NCI-H2227 (cell line): ENCODE results near the gene CCND2.
"Not testable (repeated sequence)": the region's sequence is repeated elsewhere in the genome, so short reads cannot be mapped to it uniquely, and the experiment has no call there.

Experiments used
- DNase-seq: peaks from one replicate; lab custom pipeline; 2025; ENCODE audit not compliant: unreplicated experiment; lab: John Stamatoyannopoulos, UW

The CCND2 gene

DNA sequence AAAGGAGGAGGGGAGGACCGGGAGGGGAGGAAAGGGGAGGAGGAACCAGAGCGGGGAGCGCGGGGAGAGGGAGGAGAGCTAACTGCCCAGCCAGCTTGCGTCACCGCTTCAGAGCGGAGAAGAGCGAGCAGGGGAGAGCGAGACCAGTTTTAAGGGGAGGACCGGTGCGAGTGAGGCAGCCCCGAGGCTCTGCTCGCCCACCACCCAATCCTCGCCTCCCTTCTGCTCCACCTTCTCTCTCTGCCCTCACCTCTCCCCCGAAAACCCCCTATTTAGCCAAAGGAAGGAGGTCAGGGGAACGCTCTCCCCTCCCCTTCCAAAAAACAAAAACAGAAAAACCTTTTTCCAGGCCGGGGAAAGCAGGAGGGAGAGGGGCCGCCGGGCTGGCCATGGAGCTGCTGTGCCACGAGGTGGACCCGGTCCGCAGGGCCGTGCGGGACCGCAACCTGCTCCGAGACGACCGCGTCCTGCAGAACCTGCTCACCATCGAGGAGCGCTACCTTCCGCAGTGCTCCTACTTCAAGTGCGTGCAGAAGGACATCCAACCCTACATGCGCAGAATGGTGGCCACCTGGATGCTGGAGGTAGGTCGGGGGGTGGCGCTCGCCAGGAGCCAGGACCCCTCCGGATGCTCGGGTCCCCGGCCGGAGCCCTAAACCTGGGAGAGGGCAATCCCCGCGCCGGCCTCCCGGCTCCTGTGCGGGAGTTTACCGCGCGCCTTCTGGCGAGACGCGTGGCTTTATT is at the start of gene CCND2:
Gene CCND2, plus strand, starts transcription at position 111 of the 744 bp plus-strand sequence. Its CDS starts 279 bp downstream, at position 390.
- DNase-seq = peak; percentile 17

DNA sequence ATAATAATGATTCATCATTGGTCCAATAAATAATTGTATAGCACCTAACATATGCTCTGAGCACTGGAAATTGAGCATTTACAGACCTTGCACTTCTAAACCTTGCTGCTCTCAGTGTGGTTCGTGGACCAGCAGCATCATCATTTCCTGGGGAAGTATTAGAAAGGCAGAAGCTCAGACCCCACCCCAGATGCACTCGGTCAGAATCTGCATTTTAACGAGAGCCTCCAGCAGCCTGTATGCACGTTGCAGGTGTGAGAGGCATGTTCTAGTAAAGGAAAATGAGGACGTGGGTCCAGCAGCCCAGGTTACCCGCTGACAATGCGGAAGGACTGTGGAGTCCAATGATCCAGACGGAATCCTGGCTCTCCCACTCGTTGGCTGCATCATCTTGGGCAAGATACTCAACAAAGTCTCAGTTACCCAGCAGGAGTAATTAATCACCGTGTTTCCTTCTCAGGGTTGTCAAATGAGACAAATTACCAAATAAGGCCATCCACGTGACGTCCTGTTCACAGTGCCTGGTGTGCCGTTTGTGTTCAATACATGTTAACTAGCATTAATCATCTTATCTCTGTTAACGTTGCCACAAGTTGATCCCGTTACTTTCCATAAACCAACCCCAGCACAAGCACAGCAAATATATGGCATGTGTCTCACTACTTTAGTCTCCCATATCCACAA is 49.2 kb upstream of the CCND2 start:
- DNase-seq = no peak

DNA sequence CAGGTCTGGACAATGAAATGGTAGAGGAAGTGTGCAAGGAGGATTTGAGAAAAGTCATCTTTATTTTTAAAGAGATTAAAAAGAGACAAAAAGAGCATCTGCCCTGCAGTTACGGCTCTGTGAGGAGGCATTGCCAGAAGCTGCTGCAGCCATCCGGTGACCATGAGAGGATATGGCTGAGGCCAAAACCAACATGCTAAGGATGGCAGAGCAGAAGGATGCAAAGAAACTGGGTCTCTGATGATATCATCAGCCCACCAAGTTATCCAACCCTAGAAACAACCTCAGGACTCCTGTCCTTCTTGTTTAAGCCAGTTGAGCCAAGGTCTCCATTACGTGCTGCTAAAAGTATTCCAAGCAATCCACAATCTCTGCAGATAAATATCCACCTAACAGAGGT is 48.0 kb upstream of the CCND2 start:
- DNase-seq = no peak

DNA sequence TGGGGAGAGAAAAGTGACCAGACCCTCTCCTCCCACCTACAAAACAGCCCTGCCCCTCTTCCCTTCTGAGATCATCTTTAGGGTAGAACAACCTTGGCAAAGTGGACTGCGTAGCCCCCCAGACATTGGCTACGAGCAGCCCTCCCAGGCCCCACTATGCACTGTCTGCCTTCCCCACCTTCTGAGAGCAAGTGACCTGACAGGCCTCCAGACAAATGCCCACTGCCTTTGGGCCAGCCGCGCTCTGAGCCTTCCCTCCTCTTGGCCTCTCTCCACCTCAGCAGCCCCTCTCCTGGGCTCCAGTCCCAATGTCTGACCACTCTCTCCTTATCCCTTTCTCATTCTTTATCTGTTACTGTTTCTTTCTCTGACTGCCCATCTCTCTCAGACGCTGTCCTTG is 46.5 kb upstream of the CCND2 start:
- DNase-seq = no peak

- DNase-seq = no peak
Measured at GRCh38 chr12:4228122-4228580, 45.4 kb upstream of the CCND2 start.

DNA sequence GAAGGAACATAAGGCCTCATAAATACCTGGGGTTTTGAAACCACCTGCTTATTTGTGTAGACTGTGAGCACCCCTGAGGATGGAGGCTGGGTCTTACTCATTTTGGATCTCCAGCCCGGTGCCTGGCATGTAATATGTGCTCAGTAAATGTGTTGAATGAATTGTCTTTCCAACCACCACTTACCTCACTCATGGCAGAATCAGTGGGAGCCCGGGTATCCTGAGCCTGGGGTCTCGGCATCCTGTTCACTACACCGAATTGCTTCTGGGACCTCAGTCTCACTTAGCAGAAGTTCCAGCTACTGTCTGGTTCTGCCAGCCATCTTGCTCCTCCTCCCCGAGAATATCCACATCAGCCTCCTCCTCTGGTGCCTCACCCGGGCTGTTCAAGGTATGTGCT is 43.0 kb upstream of the CCND2 start:
- no peak for DNase-seq

DNA sequence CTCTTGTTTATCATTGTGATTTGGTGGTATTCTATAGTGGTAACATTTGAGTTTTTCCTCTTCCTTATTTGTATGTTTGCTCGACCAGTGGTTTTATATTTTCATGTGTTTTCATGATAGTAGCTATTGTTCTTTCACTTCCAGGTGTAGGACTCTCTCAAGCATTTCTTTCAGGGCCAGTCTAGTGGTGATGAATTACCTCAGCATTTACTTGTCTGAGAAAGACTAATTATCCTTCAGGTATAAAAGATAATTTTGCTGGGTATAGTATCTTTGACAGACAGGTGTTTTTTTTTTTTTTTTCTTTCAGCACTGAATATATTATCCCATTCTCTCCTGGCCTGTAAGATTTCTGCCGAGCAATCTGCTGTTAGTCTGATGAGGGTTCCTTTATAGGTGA is 35.0 kb upstream of the CCND2 start:
- no peak for DNase-seq

DNA sequence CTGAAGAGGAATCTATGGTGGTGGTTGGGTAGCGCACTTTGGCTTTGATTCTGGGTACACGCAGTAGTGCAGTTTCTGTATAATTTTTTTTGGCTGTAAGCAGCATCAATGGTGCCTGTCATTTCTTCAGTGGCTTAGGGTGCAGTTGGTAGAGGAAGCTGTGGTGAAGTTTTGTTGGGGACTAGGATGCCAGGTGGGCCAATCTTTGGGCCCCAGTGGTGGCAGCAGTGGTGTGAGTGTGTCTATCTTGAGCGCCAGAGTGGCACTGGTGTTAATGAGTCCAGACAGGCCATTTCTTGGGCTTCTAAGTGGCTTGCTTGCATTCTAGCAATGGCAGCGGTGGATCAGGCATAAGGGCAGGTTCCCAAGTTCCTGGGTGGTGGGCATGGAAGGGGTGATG is 33.8 kb upstream of the CCND2 start:
- DNase-seq = no peak

DNA sequence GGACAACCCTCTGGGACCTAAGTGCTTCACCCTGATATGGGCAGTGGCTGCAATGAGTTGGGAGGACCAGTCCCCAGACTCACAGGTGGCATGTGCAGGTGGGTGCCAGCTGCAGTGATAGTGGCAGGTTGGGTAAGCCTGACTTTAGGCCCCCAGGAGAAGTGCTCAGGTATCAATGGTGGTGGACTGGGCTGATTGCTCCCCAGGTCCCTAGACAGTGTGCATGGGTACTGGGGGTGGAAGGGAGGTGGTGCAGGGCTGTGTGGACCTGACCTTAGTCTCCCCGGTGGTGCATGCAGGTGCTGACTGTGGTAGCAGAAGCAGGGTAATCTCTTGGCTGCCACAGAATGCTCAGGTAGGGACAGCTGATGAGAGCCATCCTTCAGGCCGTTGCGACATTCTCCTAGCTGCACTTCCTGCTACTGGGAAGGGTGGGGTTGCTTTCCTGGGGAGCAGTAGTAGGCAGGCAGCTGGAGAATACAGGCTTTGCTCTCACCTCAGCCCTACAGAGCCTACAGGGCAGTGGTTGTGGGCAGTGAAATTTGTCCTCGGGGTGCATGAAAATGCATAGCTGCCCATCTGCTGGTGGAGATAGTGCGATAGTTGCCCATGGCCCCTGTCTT is 33.3 kb upstream of the CCND2 start:
- no peak for DNase-seq

DNA sequence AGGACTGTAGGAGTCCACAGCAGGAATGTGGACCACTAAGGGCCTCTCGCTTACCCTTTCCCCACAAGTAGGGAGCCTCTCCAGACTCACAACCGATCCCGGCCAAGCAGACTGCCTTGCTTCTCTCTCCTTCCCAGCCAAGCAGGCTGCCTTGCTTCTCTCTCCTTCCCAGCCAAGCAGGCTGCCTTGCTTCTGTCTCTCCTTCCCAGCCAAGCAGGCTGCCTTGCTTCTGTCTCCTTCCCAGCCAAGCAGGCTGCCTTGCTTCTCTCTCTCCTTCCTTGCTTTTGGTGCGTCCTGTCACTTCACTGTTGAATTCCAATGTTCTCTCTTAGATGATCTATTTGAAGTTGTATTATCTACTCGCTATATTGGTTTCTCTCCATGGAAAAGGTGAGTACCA is 32.6 kb upstream of the CCND2 start:
- DNase-seq = no peak

- no peak for DNase-seq
Measured at GRCh38 chr12:4241592-4241991, 32.0 kb upstream of the CCND2 start.

DNA sequence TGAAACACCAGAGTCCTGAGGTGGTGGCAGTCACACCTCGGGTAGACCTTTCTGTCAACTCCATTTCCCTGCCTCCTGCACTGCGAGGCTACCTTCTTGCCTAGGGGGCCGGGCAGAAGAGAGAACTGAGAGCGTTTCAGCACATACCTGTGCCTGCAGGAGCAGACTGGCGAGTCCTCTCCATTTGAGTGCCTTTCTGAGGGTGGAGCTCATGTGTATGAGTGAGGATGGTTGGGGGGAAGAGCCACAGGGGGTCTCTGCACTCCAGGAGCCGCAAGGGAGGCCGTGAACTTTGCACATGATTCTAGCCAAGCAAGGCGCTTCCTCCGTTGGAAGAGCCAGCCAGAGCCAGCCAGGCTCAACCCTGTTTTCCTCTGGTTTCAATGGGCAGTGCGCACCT is 31.0 kb upstream of the CCND2 start:
- no peak for DNase-seq

DNA sequence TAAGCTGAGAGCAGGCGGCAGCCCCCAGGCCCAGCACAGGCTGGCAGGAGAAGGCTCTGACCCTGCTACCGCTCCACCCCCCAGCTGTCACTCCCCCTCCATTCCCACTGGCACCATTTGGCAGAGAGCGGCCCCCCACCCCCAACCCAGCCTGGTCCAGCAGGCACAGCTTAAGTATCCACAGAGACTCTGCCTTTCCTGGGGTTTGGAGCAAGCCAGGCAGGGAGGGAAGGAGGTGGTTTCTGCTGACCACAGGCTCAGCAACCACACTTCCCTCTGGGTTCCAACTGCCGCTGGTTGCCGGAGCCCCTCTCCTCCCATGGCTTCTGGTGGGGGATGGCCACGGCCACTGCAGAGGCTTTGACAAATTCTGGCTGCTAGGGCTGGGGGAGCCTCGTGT is 30.5 kb upstream of the CCND2 start:
- DNase-seq = no peak

DNA sequence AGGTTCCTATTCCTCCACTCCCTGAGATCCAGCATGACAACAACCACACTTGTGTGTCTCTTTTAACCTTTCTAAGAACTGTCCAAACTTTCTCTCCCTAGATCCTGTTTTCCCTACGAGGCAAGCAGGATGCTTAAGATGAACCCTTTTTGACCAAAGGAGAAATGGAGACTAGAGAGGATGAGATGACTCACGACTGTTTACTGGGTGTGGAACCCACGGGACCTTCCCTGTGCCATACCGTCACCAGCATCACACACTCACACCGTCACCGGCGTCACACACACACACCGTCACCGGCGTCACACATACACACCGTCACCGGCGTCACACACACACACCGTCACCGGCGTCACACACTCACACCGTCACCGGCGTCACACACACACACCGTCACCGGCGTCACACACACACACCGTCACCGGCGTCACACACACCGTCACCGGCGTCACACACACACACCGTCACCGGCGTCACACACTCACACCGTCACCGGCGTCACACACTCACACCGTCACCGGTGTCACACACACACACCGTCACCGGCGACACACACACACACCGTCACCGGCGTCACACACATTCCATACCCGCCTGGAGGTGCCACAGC is 30.0 kb upstream of the CCND2 start:
- DNase-seq = not testable (repeated sequence)

DNA sequence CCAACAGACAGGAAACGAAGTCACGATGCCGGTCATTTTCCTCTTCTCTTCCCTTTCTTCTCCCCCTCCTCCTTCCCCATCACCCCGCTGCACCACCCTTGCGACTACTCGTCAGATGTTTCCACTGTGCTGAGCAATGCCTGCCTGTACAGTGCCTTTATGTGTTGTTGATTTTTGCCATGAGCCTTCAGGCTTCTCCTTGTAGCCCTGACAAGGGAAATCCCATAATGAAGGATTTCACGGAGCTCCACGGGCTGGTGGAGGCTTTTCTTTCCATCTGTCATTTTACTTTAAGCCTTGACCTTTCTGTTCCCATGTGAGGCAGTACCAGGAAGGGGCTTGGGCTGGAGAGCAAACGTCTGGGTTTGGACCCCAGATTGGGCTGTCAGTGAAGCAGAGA is 28.7 kb upstream of the CCND2 start:
- no peak for DNase-seq

- no peak for DNase-seq
Measured at GRCh38 chr12:4245446-4245845, 28.1 kb upstream of the CCND2 start.

- no peak for DNase-seq
Measured at GRCh38 chr12:4246116-4246515, 27.4 kb upstream of the CCND2 start.

DNA sequence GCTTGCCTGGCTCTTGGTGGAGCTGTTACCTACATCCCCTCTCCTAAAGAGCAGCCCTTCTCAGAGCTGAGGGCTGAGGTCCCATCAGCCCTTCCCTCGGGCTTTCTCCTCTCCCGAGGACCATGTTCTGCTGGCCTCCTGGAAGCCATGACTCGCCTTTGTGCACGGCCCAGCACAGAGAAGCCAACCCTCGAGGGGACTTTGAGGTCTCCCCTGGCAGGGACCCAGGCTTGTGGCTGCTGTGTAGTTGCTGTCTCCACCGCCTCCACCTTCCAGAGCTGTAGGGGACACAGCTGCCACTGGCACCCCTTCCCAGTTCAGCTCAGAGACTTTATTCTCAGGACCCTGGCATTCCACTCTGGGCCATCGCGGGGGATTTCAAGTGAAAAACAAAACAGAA is 22.9 kb upstream of the CCND2 start:
- DNase-seq = no peak

DNA sequence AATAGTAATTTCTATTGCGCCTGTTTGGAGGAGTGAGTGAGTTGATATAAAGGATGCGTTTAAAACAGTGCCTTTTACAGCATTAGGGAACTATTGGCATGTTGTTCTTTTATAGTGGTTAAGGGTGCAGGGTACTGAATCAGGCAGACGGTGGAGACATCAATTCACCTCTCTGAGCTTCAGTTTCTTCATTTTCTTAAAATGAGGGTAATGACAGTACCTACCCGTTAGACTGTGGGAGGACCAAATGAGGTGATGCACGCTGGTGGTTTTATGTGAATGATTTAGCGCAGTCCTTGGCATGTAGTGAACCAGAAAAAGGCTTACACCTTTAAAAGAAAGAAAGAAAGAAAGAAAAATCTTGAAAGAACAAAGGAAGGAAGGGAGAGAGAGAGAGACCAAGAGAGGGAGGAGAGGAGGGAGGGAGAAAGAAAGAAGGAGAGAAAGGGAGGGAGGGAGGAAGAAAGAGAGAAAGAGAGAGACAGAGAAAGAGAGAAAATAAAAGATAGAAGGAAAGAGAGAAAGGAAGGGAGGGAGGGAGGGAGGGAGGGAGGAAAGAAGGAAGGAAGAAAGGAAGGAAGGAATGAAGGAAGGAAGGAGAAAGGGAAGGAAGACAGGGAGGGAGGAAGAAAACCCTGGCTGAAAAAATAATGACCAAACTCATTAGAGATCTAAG is 22.2 kb upstream of the CCND2 start:
- DNase-seq = no peak

DNA sequence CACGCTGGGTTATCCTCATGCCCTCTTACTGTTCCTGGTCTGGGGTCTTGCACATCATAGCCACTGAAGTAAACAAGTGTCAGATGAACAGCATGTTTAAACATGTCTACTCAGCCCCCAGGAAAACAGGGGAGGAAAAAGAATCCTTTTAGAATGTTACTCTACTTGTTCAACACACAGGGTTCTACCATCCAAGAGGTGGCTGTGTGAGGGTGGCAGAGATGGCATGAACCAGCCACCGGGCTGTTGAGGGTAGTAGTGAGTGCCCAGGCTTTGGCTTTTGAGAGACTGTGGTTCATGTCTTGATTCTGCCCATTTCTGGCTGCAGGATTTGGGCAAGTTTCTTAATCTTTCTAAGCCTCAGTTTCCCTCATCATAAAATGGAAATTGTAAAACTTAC is 21.6 kb upstream of the CCND2 start:
- no peak for DNase-seq

DNA sequence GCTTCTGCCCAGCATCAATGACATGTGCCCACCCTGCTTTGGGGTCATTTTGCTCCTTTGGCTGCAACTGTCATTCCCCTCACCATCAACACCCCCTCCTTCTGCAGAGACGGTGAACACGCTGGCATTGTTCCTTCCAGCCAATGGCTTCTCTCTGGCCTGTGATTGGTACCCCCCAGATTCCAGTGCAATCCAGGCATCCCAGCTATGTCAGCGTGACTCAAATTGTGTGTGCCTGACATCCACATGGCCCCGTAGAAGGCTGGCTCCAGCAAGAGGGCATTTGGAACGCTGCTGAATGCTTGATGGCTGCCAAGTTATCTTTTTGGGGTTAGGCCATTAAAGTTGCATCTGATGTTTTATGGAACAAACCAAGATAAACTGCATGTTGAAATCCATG is 21.0 kb upstream of the CCND2 start:
- DNase-seq = no peak
